ENCODE measurements around the gene AIF1L. TPM values are rescaled to one million over a fixed set of nuclear protein-coding genes. Genes with fewer than 3 reads are reported as not detected.

Gene AIF1L
- polyA plus RNA-seq, 1 donor: 27.8 TPM

- no peak for DNase-seq (ENCODE audit: low read depth)
These were observed 19.8 kb upstream of the AIF1L start for GRCh38 chr9:131076347-131077195.

GRCh38 chr9:131078427-131079366, 17.6 kb upstream of the AIF1L start:
- no peak for DNase-seq (ENCODE audit: low read depth)

- no peak for DNase-seq (ENCODE audit: low read depth)
These were observed 15.7 kb upstream of the AIF1L start for GRCh38 chr9:131080589-131080988.

GRCh38 chr9:131081868-131082267, 14.5 kb upstream of the AIF1L start:
- DNase-seq (ENCODE audit: low read depth): no peak

GRCh38 chr9:131082774-131083512, 13.4 kb upstream of the AIF1L start:
- no peak for DNase-seq (ENCODE audit: low read depth)

- DNase-seq (ENCODE audit: low read depth): no peak
These were observed 11.5 kb upstream of the AIF1L start for GRCh38 chr9:131084661-131085369.

- no peak for DNase-seq (ENCODE audit: low read depth)
These were observed 10.8 kb upstream of the AIF1L start for GRCh38 chr9:131085370-131086122.

GRCh38 chr9:131087354-131087893, 8.9 kb upstream of the AIF1L start:
- no peak for DNase-seq (ENCODE audit: low read depth)

- no peak for DNase-seq (ENCODE audit: low read depth)
These were observed 6.1 kb upstream of the AIF1L start for GRCh38 chr9:131090025-131090787.

GRCh38 chr9:131091352-131091992, 4.9 kb upstream of the AIF1L start:
- DNase-seq (ENCODE audit: low read depth): no peak

GRCh38 chr9:131092030-131092429, 4.3 kb upstream of the AIF1L start:
- DNase-seq (ENCODE audit: low read depth): no peak

GRCh38 chr9:131092548-131093440, 3.5 kb upstream of the AIF1L start:
- no peak for DNase-seq (ENCODE audit: low read depth)

- no peak for DNase-seq (ENCODE audit: low read depth)
These were observed 2.3 kb upstream of the AIF1L start for GRCh38 chr9:131094015-131094414.

- no peak for DNase-seq (ENCODE audit: low read depth)
These were observed 1.7 kb upstream of the AIF1L start for GRCh38 chr9:131094622-131095021.

GRCh38 chr9:131095666-131096268, 564 bp upstream of the AIF1L start:
- no peak for DNase-seq (ENCODE audit: low read depth)

- no peak for DNase-seq (ENCODE audit: low read depth)
These were observed 1.0 kb downstream of the AIF1L start for GRCh38 chr9:131097126-131097947.

GRCh38 chr9:131097948-131098278, 1.6 kb downstream of the AIF1L start:
- no peak for DNase-seq (ENCODE audit: low read depth)

Measured in forelimb muscle (tissue), 1 donor.